PC-9 (cell line): ENCODE results near the gene ANKK1. TPM values are rescaled to one million over a fixed set of nuclear protein-coding genes. Genes with fewer than 3 reads are reported as not detected.

ENCODE experiments used
- BruUV-seq: library from RNA; stranded (reverse); fragments of 400-500 nt; replicated peaks from 2 replicates; lab custom pipeline; 2021; lab: Mats Ljungman, UMichigan
- CTCF ChIA-PET: fragments of 300-600 bp; sonication (Branson Sonifier 250); formaldehyde crosslinking; loops from one replicate; lab custom pipeline; 2022; ENCODE audit warnings: antibody characterized with exemption; lab: Charles Lee
- POLR2A ChIA-PET: fragments of 300-600 bp; sonication (Branson Sonifier 250); formaldehyde crosslinking; loops from one replicate; lab custom pipeline; 2022; ENCODE audit warnings: antibody characterized with exemption; ENCODE audit not compliant: unreplicated experiment; lab: Charles Lee
- DNase-seq, 2 experiments: peaks; one replicate each; pipeline versions ENCODE4 v3.0.0 to v3.0.0-alpha.2; 2015 to 2022; ENCODE audit warnings: mixed read lengths in 1 of 2
- H2AFZ ChIP-seq: fragments of 200-600 bp; sonication (generic); 2 replicates; pipeline ENCODE4 v1.8.1; 2017; ENCODE audit warnings: antibody characterized with exemption
- H3F3A ChIP-seq: fragments of 200-600 bp; sonication (generic); 2 replicates; pipeline ENCODE4 v1.8.1; 2017; ENCODE audit warnings: antibody characterized with exemption, mild to moderate bottlenecking, low read depth; ENCODE audit not compliant: insufficient read depth
- H3K27ac ChIP-seq: fragments of 200-600 bp; sonication (generic); 2 replicates; pipeline ENCODE4 v1.6.1; 2016; ENCODE audit warnings: mixed run types
- H3K27me3 ChIP-seq: fragments of 200-600 bp; sonication (generic); 2 replicates; pipeline ENCODE4 v1.6.1; 2016; ENCODE audit warnings: low read depth, mixed run types; ENCODE audit not compliant: insufficient read depth
- H3K36me3 ChIP-seq: fragments of 200-600 bp; sonication (generic); 2 replicates; pipeline ENCODE4 v1.6.1; 2016; ENCODE audit warnings: low read depth, mixed run types
- H3K4me1 ChIP-seq: fragments of 200-600 bp; sonication (generic); replicated peaks from 2 replicates; pipeline ENCODE4 v1.6.1; 2016; ENCODE audit warnings: mixed run types; ENCODE audit not compliant: insufficient read depth
- H3K4me2 ChIP-seq: fragments of 200-600 bp; sonication (generic); 2 replicates; pipeline ENCODE4 v1.6.1; 2017; ENCODE audit warnings: mixed run types
- H3K4me3 ChIP-seq: fragments of 200-600 bp; sonication (generic); 2 replicates; pipeline ENCODE4 v1.6.1; 2016; ENCODE audit warnings: mixed run types
- H3K79me2 ChIP-seq: fragments of 200-600 bp; sonication (generic); 2 replicates; pipeline ENCODE4 v1.6.1; 2017; ENCODE audit warnings: low read depth, mixed run types
- H3K9me2 ChIP-seq: fragments of 200-600 bp; sonication (generic); 2 replicates; pipeline ENCODE4 v1.8.1; 2017; ENCODE audit warnings: mild to moderate bottlenecking; ENCODE audit not compliant: insufficient read depth
- H3K9me3 ChIP-seq: fragments of 200-600 bp; sonication (generic); 2 replicates; pipeline ENCODE4 v1.8.1; 2016; ENCODE audit warnings: low read depth; ENCODE audit not compliant: insufficient read depth
- H4K20me1 ChIP-seq: fragments of 200-600 bp; sonication (generic); 2 replicates; pipeline ENCODE4 v1.8.1; 2017; ENCODE audit not compliant: insufficient read depth
- EZH2 ChIP-seq: fragments of 200-600 bp; sonication (generic); IDR thresholded peaks from 2 replicates; pipeline ENCODE4 v1.8.0; 2017; ENCODE audit warnings: antibody characterized with exemption, low read depth
- intact Hi-C: fragments of 100-400 bp; cut with micrococcal nuclease; formaldehyde crosslinking; loops from one replicate; pipeline ENCODE4 v1.10.0; 2022; ENCODE audit not compliant: unreplicated experiment
- total RNA-seq: library from RNA; stranded (reverse); gene quantifications from 2 replicates; pipeline ENCODE4 v1.2.3, GENCODE V29; 2021
- TF ChIP-seq, protein P1 (sequence below): fragments of 200-600 bp; sonication (generic); conservative IDR thresholded peaks from 2 replicates; pipeline ENCODE4 v1.6.1; 2017; ENCODE audit warnings: mixed run types, antibody characterized with exemption, mild to moderate bottlenecking, moderate library complexity

Gene ANKK1
- total RNA-seq, 1 experiment from 2014 or later: not detected

DNA sequence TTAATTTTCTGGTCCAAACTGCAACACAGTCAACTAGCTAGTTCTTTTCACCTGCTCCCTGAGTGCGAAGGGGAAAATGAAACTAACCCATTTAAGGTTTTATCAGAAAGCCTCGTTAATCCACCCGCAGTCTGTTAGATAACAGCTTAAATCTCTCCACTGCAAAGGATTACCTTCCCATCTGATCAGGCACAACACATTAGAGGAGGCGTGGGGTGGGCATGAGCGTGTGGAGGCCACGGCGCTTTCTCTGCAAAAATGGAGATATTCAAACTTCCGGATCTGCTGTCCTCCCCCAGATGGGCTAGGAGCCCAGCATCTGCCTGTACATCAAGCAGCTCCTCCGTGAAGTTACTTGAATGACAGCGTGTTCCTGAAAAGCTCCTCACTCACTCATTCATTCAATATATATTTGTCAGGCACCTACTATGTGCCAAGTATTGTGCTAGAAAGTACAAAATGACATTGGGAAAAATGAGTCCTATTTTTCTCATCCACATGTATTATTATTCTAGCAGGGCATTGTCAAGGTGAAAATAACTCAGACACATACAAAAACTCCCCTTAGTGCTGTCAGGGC, 13.5 kb upstream of the ANKK1 start:
- TF ChIP-seq, protein P1, sequence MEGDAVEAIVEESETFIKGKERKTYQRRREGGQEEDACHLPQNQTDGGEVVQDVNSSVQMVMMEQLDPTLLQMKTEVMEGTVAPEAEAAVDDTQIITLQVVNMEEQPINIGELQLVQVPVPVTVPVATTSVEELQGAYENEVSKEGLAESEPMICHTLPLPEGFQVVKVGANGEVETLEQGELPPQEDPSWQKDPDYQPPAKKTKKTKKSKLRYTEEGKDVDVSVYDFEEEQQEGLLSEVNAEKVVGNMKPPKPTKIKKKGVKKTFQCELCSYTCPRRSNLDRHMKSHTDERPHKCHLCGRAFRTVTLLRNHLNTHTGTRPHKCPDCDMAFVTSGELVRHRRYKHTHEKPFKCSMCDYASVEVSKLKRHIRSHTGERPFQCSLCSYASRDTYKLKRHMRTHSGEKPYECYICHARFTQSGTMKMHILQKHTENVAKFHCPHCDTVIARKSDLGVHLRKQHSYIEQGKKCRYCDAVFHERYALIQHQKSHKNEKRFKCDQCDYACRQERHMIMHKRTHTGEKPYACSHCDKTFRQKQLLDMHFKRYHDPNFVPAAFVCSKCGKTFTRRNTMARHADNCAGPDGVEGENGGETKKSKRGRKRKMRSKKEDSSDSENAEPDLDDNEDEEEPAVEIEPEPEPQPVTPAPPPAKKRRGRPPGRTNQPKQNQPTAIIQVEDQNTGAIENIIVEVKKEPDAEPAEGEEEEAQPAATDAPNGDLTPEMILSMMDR: no peak
- no peak for TF ChIP-seq EZH2
- H3K27ac ChIP-seq: no peak overlapping the region
- intact Hi-C loops: no loop called here

GRCh38 chr11:113375402-113375801, 12.2 kb upstream of the ANKK1 start:
- TF ChIP-seq EZH2: no peak
- TF ChIP-seq, protein P1: no peak
- intact Hi-C loops: no loop called here
- no peak overlapping the region for H2AFZ ChIP-seq
- no peaks in the 10 kb centered on the region for H3K4me1 ChIP-seq
- CTCF ChIA-PET: no interaction called here
- POLR2A ChIA-PET: no interaction called here
- no peaks in the 10 kb centered on the region for H3K9me3 ChIP-seq
- H3K4me3 ChIP-seq: no peak overlapping the region
- H3K9me2 ChIP-seq: no peaks in the 10 kb centered on the region
- no peaks in the 10 kb centered on the region for H4K20me1 ChIP-seq
- H3K27ac ChIP-seq: no peak overlapping the region
- no TSS peak for BruUV-seq
- DNase-seq: no peak
- H3K27me3 ChIP-seq: no peaks in the 10 kb centered on the region
- H3K4me2 ChIP-seq: no peak overlapping the region
- H3K36me3 ChIP-seq: no peaks in the 10 kb centered on the region
- no peaks in the 10 kb centered on the region for H3K79me2 ChIP-seq
- no peaks in the 10 kb centered on the region for H3F3A ChIP-seq

More for the DNA sequence above, 13.5 kb upstream of the ANKK1 start:
- no peak overlapping the region for H3K4me2 ChIP-seq
- H2AFZ ChIP-seq: no peak overlapping the region
- no peaks in the 10 kb centered on the region for H3K9me2 ChIP-seq
- DNase-seq: no peak
- H3K36me3 ChIP-seq: no peaks in the 10 kb centered on the region
- no peak overlapping the region for H3K4me3 ChIP-seq
- no peaks in the 10 kb centered on the region for H3K79me2 ChIP-seq
- POLR2A ChIA-PET: no interaction called here
- no peaks in the 10 kb centered on the region for H4K20me1 ChIP-seq
- CTCF ChIA-PET: no interaction called here
- no peaks in the 10 kb centered on the region for H3K4me1 ChIP-seq
- no TSS peak for BruUV-seq
- H3K27me3 ChIP-seq: no peaks in the 10 kb centered on the region
- no peaks in the 10 kb centered on the region for H3F3A ChIP-seq
- no peaks in the 10 kb centered on the region for H3K9me3 ChIP-seq

DNA sequence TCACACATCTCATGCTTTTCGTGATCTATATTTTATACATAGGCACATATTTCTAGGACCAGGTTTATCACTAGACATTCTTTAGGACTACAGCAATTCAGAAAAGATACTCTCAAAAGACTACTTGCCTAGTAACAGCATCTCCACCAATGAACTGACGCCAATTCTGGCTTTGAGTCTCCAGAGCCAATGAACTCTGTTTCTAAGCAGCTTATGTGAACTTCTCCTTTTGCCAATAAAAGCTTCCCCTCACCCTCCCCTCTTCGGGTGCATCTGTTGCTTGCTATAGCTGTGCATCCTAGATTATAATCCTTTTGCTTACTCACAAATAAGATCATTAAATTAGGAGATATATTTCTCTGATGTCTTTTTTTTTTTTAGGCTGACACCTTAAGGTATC, 11.4 kb upstream of the ANKK1 start:
- CTCF ChIA-PET: no interaction called here
- Histone ChIP-seq H3K9me3 (no peaks in the 10 kb centered on the region), H3K27me3 (no peaks in the 10 kb centered on the region), H2AFZ (no peak overlapping the region), H3K36me3 (no peaks in the 10 kb centered on the region), H3K9me2 (no peaks in the 10 kb centered on the region), H4K20me1 (no peaks in the 10 kb centered on the region), H3K4me2 (no peak overlapping the region), H3K27ac (no peak overlapping the region), H3K79me2 (no peaks in the 10 kb centered on the region), H3K4me1 (no peaks in the 10 kb centered on the region), H3F3A (no peaks in the 10 kb centered on the region), H3K4me3 (no peak overlapping the region)
- TF ChIP-seq EZH2: no peak
- TF ChIP-seq, protein P1: no peak
- no peak for DNase-seq
- no TSS peak for BruUV-seq
- intact Hi-C loops: no loop called here
- POLR2A ChIA-PET: no interaction called here
